Occipital lobe (tissue), 2 donors: Measurements from ENCODE around the gene ASCC3. TPM values are rescaled to one million over a fixed set of nuclear protein-coding genes. Genes with fewer than 3 reads are reported as not detected.

Experiments
- DNase-seq: peaks from one replicate; lab custom pipeline; 2025; lab: John Stamatoyannopoulos, UW
- total RNA-seq: library from RNA; depleted of rRNA; stranded (reverse); fragments of >200 nt; gene quantifications from one replicate; pipeline ENCODE4 v1.2.3, GENCODE V29; 2014

Gene ASCC3
- total RNA-seq, 1 donor from 2014 or later: 44.6 TPM

GRCh38 chr6:100599088-100599770 is 281.9 kb downstream of the ASCC3 start:
- no peak for DNase-seq

GRCh38 chr6:100595456-100595855 is 285.7 kb downstream of the ASCC3 start:
- no peak for DNase-seq

- DNase-seq: no peak
Observed at GRCh38 chr6:100593522-100593921, 287.6 kb downstream of the ASCC3 start.

GRCh38 chr6:100592929-100593328 is 288.2 kb downstream of the ASCC3 start:
- DNase-seq: no peak

- no peak for DNase-seq
Observed at GRCh38 chr6:100577425-100577824, 303.7 kb downstream of the ASCC3 start.

DNA sequence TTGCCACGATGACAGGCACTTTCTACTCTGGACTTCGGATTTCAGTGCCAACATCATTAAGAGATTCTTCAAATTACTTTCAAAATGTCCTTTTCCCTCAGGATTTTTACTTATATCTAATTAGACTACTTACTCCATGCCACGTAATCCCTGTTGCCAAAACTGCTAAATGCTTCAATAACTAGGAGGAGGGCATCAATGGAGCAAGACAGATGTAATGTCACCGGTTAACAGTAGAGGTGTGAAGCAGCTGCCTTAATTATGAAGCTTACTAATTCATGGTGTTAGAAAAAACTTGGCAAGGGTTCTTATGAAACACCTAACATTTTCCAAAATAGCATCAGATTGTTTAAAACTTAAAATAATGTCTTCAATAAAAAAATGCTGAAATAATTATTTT is 305.2 kb downstream of the ASCC3 start:
- no peak for DNase-seq

- DNase-seq: no peak
Observed at GRCh38 chr6:100574836-100575235, 306.3 kb downstream of the ASCC3 start.

DNA sequence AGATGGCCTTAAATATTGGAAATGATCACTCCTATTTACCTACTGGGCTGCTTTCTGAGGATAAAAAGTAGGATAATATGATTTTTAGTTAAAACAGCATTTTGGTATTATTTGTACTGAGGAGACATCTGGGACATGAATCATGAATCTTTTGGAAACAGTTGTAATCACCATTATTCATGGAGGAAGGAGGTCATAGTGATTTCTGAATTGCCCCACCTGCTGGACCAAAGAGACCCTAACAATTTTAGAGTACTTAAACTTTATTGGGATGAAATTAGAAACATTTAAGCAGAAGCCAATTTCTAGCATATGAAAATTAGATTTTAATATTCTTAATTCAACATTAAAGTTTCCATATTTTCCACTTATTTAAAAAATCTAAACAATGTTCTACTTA is 308.0 kb downstream of the ASCC3 start:
- DNase-seq: no peak

GRCh38 chr6:100568255-100568654 is 312.9 kb downstream of the ASCC3 start:
- no peak for DNase-seq

GRCh38 chr6:100566563-100566962 is 314.6 kb downstream of the ASCC3 start:
- DNase-seq: no peak

DNA sequence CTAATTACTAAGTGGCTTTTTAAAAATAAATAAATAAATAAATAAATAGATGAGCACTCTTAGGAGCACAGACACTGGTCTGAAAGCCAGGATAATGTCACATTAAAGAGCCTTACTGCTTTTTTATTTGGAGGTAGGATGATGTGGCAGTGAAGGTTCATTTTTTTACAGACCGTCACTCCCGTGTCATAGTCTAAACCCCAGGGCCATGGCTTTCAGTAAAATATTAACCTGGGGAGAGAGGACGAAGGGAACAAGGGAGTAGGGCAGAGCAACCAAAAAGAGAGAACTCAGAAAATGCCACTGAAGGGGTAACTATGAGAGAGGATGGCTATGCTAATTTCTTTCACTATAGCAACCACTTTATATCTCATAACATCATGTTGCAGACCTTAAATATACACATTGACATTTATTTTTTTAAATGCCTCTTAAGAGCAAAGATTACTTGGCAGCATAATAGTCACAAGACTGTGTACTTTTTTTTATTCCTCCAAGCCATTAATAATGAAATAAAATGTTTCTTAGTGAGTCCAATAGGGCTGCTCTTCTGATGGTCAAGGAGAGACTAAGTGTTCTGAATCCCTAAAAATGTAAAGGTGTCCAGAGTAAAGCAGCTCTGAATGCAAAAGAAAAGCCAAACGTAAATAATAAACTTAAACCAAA is 315.6 kb downstream of the ASCC3 start:
- no peak for DNase-seq

DNA sequence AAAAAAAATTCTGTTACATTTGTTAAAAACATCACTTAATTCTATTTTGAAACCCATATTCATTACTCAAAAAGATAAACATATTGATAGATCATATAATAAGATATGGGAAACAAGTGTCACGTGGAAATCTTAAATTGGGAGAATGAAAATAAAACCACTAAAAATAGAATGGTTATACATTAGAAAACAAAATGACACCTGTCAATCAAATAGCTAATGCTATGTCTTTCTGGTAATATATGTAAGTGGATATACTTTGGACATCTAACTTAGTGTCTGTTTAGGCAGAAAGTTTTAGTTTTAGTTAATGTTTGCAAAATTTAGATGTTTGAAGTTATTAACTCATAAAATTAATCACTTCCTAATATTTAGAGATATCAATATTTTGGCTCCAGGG is 321.3 kb downstream of the ASCC3 start:
- DNase-seq: no peak

- no peak for DNase-seq
Observed at GRCh38 chr6:100554228-100554627, 326.9 kb downstream of the ASCC3 start.

DNA sequence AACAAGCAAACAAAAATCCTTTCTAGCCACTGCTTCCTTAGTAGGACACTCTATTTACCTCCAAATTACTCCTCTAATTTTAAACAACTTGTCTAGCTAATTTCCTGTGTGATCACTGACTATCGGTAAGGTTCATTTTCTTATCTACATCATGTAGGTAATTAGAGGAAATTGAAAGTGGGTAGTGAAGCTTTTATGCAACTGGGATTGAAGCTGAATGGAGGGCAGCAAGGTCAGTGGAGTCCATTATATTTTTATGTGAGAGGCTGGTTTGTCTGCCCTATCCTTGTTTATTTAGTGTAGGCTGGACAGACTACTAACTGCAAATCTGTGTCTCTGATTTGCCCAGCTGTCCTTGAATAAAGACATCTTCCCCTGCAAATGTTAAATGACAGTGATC is 327.9 kb downstream of the ASCC3 start:
- DNase-seq: no peak

DNA sequence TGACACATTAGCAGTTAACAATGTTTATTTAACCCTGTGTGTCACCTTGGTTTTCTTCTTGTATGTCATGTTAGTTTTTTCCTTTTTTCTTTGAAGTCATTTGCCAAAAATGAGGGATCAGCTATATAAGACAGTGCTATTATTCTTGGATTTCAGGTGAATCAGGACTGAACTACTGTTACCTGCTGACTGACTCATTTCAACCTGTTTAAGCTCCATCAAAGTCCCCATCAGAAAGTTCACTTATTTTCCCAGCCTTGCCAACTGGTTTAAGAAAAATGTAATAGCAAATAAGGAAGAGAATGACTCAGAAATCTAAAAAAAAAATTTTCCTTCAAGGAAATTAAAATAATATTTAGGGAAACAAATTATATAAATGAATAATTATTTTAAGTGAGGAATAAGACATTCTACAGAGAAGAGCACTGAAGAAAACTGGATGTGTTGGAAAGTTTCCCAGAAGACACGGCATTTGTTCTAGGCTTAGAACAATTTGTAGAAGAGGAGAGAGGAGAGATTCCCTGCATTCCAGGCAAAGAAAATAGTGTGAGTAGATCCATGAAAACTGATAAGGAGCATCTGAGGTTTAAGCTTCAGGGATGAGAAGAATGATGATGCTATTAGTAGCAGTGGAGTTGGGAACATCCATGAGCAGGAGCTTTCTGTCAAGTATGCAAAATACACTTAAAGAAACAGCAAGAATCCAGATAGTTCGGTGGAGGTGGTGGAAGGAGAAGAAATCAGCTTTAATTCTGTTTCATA is 331.5 kb downstream of the ASCC3 start:
- no peak for DNase-seq

DNA sequence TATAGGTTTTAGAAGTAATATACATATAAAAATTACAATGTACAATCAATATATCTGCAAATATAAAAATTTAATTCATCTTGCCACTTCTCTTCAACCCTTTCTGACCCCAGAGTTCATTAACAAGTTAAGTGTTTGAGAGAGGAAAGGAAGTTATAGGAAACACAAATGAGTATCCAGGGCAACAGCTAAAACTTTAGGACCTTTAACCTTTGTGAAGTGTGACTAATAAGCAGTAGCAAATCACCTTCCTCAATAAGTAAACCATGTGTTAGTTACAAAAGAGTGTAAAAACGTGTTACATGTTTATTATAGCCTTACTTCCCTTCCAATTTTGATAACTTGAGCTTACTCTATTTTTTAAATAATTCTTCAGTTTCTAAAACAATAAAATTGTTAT is 343.0 kb downstream of the ASCC3 start:
- no peak for DNase-seq

DNA sequence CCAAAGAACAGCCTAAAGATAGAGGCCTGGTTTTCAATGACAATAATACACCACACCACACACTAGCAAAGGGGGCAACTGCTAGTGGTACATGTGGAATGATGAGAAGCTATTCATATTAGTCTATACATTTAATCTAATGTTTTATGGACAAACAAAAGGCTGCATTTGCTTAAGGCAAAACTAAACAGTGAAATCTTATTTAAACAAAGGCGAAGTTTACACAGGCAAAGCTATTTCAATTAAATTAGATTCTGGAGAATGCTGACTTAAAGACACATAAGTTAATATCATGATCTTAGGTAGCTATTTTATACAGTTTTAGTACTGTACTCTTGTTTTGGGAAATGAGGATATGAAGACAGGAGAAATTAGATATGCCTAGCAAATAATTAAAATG is 362.5 kb downstream of the ASCC3 start:
- DNase-seq: no peak

- DNase-seq: no peak
Observed at GRCh38 chr6:100517633-100518032, 363.5 kb downstream of the ASCC3 start.

DNA sequence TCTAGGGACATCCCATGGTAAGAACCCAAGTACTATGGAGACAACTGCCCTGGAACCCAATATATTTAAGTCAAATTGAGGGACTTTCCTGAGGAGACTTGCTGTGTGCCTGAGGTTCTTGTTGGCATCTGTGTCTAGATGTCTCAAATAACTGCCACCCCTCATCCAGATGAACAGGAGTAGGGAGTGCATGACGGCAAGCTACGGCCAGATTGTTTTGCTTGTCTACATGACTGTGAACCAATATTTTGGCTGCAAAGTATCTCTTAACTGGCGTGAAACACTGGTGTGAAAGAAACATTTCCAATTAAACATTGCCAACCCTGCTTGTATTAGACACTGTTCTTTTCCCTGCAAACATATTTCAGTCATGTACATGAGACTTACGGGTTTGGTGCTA is 364.0 kb downstream of the ASCC3 start:
- no peak for DNase-seq

- no peak for DNase-seq
Observed at GRCh38 chr6:100514660-100515059, 366.5 kb downstream of the ASCC3 start.

DNA sequence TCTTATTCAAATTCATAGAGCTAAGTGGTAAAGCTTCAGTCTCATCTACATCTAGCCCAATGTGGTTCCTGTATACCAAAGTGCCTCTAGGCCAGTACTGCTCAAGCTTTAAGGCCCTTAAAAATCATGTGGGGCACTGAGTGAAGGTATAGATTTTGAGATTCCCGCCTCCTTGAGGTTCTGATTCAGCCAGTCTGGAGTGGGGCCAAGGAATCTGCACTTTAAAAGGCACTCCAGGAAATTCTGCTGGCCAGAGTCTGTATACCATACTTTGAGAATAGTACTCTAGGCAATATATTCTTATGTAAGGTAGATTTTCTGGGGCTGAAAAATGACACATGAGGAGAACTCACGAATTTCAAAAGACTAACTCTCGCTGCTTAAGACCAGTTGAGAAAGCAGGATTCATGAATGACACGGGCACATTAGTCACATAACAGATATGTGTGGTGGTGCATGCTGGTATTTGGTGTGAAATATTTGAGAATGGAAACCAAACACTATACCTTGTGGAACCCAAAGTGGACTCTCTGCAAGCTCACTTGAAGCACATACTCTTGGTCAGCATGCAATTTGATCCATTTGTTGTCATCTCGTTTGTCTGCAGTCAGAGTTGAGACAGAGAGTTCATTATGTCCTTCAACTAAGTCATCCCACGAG is 368.8 kb downstream of the ASCC3 start:
- no peak for DNase-seq

GRCh38 chr6:100509101-100509500 is 372.0 kb downstream of the ASCC3 start:
- DNase-seq: no peak
